ENCODE data around the gene ARAP1.

The ARAP1 gene

GRCh38 chr11:72673284-72673942 lies 78.8 kb downstream of the ARAP1 start:
- Histone ChIP-seq H3K27ac (no peak overlapping the region), H3K4me3 (no peak overlapping the region)
- no peak for DNase-seq (ENCODE audit: low spot score)
- no peak for TF ChIP-seq CTCF (IDR thresholded peaks at IDR 0.05)

- Histone ChIP-seq H3K27ac (no peak overlapping the region), H3K4me3 (no peak overlapping the region)
- DNase-seq (ENCODE audit: low spot score) = no peak
- TF ChIP-seq CTCF (IDR thresholded peaks at IDR 0.05) = no peak
Measured at GRCh38 chr11:72672597-72673238, 79.5 kb downstream of the ARAP1 start.

- TF ChIP-seq CTCF (IDR thresholded peaks at IDR 0.05) = no peak
Measured at GRCh38 chr11:72671152-72672099, 80.8 kb downstream of the ARAP1 start.

GRCh38 chr11:72670041-72670440 lies 82.2 kb downstream of the ARAP1 start:
- no peak for TF ChIP-seq CTCF (IDR thresholded peaks at IDR 0.05)
- Histone ChIP-seq H3K27ac (no peak overlapping the region), H3K4me3 (no peak overlapping the region)
- no peak for DNase-seq (ENCODE audit: low spot score)

More at GRCh38 chr11:72671152-72672099, 80.8 kb downstream of the ARAP1 start:
- H3K4me3 ChIP-seq = no peak overlapping the region
- no peak for DNase-seq (ENCODE audit: low spot score)
- H3K27ac ChIP-seq = no peak overlapping the region

- no peak for DNase-seq (ENCODE audit: low spot score)
- TF ChIP-seq CTCF (IDR thresholded peaks at IDR 0.05) = no peak
- no peak overlapping the region for H3K27ac ChIP-seq
- H3K4me3 ChIP-seq = no peak overlapping the region
Measured at GRCh38 chr11:72669527-72669926, 82.7 kb downstream of the ARAP1 start.

GRCh38 chr11:72668629-72669347 lies 83.4 kb downstream of the ARAP1 start:
- DNase-seq (ENCODE audit: low spot score) = no peak
- no peak for TF ChIP-seq CTCF (IDR thresholded peaks at IDR 0.05)
- Histone ChIP-seq H3K27ac (no peak overlapping the region), H3K4me3 (no peak overlapping the region)
